Suppressor macrophage (primary cell): Measurements from ENCODE around the gene STRN4.
"Not testable (repeated sequence)": the region's sequence is repeated elsewhere in the genome, so short reads cannot be mapped to it uniquely, and the experiment has no call there.

Experiments used
- DNase-seq, 4 experiments: peaks; one replicate each; pipeline ENCODE4 v3.0.0-alpha.2; 2020 to 2022

Gene STRN4

GRCh38 chr19:46772170-46773017 lies 26.1 kb upstream of the STRN4 start:
- DNase-seq, result no peak

DNA sequence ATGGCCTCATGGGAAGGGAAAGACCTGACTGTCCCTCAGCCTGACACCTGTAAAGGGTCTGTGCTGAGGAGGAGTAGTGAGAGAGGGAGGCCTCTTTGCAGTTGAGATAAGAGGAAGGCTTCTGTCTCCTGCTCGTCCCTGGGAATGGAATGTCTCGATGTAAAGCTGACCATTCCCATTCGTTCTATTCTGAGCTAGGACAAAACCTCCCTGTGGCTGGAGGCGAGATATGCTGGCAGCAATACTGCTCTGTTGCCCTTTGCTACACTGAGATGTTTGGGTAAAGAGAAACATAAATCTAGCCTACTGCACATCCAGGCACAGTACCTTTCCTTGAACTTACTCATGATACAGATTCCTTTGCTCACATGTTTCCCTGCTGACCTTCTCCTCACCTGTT lies 22.5 kb upstream of the STRN4 start:
- DNase-seq, result not testable (repeated sequence)

GRCh38 chr19:46766569-46767317 lies 20.5 kb upstream of the STRN4 start:
- DNase-seq, result peak; percentile 52 to 76 (median 65)

DNA sequence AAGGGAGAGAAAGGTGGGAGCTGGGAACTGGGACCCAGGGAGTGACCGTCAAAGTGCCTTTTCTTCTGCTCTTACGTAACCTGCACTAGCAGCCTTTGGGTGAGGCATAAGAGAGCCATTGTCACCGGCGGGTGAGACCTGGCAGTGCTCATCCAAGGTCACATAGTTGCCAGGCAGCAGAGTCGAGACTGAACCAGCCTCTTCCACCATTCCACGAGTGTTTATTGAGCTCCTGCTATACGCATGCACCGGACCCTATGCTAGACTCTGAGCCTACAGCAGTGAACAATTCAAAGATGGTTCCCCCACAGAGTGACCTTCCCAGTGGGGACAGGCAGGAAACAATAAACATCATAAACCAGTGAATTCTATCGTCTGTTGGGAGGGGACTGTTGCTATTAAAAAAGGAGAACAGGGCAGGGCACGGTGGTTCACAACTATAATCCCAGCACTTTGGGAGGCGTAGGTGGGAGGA lies 18.6 kb upstream of the STRN4 start:
- no peak for DNase-seq

GRCh38 chr19:46762245-46762890 lies 16.1 kb upstream of the STRN4 start:
- DNase-seq, result no peak

GRCh38 chr19:46761418-46761831 lies 15.2 kb upstream of the STRN4 start:
- DNase-seq, result no peak

DNA sequence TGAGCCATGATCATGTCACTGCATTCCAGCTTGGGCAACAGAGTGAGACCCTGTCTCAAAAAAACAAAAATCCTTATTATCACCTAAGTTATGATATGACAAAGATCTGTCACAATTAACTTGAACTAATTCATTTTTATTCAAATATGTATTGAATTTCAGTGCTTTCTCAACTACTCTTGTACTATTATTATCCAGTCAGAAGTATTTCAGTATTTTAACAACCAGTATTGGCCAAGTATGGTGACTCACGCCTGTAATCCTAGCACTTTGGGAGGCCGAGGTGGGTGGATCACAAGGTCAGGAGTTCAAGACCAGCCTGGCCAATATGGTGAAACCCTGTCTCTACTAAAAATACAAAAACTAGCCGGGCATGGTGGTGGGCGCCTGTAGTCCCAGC lies 14.6 kb upstream of the STRN4 start:
- not testable (repeated sequence) for DNase-seq

- DNase-seq, result no peak
These were observed 14.1 kb upstream of the STRN4 start for GRCh38 chr19:46760363-46760762.

DNA sequence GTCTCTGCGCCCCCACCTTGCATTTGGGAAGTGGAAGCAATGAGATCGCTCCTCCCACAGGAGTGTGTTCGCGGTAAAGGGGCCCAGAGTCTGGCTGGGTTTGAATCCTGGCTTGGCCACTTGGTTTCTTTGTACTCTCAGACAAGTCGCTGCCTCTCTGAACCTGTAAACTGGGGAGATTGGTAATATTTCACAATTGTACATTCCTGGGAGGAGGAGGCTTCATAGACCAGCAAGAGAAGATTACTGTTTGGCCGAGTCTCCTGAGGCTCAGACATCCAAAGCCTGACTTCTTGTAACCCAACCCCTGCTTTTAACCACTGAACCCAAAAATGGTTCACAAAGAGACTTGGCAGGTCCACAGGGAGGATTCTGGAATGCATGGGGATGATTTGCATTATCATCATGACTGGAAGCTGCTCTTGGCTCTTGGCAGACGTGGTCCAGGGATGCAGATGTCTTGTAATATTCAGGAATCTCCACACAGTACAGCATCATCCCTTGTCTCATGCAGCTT lies 13.6 kb upstream of the STRN4 start:
- DNase-seq, result peak in 1 of 4 experiments; percentile 32

- DNase-seq, result peak; percentile 44 to 72 (median 62)
These were observed 13.0 kb upstream of the STRN4 start for GRCh38 chr19:46759206-46759605.

- no peak for DNase-seq
These were observed 10.3 kb upstream of the STRN4 start for GRCh38 chr19:46756544-46756888.

DNA sequence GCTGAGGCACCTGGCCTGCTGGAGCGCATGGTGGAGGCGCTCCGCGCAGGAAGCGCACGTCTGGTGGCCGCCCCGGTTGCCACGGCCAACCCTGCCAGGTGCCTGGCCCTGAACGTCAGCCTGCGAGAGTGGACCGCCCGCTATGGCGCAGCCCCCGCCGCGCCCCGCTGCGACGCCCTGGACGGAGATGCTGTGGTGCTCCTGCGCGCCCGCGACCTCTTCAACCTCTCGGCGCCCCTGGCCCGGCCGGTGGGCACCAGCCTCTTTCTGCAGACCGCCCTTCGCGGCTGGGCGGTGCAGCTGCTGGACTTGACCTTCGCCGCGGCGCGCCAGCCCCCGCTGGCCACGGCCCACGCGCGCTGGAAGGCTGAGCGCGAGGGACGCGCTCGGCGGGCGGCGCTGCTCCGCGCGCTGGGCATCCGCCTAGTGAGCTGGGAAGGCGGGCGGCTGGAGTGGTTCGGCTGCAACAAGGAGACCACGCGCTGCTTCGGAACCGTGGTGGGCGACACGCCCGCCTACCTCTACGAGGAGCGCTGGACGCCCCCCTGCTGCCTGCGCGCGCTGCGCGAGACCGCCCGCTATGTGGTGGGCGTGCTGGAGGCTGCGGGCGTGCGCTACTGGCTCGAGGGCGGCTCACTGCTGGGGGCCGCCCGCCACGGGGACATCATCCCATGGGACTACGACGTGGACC lies 9.7 kb upstream of the STRN4 start:
- no peak for DNase-seq

DNA sequence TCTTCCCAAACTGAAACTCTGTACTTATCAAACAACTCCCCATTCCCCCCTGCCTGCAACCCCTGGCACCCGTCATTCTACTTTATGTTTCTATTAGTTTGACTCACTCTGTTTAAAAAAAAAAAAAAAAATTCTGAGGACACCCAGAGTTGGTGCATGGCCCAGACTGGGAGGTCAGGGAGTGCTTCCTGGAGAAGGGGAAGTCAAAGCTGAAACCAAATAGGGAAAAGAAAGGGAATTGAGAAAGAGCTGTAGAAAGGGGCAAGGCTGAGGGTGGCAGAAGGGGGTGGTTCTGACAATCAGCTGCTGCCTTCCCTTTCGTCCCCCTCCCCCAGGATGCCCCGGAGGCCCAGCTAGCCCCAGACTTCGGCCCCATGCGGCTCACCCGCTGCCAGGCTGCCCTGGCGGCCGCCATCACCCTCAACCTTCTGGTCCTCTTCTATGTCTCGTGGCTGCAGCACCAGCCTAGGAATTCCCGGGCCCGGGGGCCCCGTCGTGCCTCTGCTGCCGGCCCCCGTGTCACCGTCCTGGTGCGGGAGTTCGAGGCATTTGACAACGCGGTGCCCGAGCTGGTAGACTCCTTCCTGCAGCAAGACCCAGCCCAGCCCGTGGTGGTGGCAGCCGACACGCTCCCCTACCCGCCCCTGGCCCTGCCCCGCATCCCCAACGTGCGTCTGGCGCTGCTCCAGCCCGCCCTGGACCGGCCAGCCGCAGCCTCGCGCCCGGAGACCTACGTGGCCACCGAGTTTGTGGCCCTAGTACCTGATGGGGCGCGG lies 9.0 kb upstream of the STRN4 start:
- DNase-seq, result peak; percentile 66 to 90 (median 88)

DNA sequence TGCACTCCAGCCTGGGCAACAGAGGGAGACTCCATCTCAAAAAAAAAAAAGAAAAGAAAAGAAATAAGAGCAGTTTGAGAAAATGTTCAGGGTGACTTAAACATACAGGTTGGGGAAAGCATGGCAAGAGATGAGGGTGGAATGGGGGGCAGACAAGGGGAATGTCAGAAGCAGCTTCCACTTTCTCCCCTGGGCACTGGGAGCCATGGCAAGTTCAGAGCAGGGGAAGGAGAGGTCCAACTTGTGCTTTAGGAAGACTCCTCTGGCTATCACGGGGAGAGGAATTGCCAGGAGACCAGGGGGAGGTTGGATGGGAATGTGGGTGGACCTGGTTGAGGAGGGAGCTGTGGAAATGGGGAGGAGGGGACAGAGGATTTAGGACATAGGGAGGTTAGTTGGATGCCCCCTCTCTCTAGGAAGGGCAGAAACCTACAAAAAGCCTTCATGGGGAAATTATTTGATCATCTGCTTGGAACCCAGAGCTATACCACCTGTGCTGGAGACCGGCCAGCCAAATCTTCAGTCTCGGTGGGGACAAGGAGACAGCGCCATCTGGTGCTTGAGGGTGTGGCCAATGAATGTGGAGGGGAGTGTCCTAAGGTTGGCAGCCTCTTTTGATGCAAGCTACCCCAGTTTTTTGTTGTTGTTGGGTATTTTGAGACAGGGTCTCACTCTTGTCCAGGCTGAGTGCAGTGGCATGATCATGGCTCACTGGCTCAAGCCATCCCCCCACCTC lies 7.3 kb upstream of the STRN4 start:
- peak; percentile 54 to 76 (median 68) for DNase-seq

- DNase-seq, result peak; percentile 80 to 92 (median 92)
These were observed 2.3 kb upstream of the STRN4 start for GRCh38 chr19:46748325-46749109.

GRCh38 chr19:46745521-46746280 lies 549 bp downstream of the STRN4 start, which contains the start of gene FKRP:
TSS of gene FKRP (plus strand) at chr19:46746057. CDS start at chr19:46755451, 9,394 bp downstream.
- DNase-seq, result peak in 2 of 4 experiments; percentile 51 to 61

DNA sequence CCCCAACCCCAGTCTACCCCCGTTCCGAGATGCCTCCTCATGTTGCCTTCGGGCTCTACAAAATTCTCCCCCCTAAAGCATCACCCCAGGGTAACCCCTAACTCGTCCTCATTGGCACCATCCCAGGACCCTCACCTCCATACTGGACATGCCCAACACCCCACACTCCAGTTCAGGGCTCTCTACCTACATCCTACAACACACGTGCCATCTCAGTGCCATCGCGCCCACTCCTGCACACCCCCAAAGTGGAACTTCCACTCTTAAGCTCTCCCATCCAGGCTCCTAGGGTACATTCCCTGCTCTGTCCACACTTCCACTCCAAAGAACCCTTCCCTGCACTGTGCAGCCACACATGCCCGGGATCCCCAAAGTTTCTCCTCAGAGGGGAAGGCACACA lies 1.2 kb downstream of the STRN4 start:
- peak in 1 of 4 experiments; percentile 33 for DNase-seq

DNA sequence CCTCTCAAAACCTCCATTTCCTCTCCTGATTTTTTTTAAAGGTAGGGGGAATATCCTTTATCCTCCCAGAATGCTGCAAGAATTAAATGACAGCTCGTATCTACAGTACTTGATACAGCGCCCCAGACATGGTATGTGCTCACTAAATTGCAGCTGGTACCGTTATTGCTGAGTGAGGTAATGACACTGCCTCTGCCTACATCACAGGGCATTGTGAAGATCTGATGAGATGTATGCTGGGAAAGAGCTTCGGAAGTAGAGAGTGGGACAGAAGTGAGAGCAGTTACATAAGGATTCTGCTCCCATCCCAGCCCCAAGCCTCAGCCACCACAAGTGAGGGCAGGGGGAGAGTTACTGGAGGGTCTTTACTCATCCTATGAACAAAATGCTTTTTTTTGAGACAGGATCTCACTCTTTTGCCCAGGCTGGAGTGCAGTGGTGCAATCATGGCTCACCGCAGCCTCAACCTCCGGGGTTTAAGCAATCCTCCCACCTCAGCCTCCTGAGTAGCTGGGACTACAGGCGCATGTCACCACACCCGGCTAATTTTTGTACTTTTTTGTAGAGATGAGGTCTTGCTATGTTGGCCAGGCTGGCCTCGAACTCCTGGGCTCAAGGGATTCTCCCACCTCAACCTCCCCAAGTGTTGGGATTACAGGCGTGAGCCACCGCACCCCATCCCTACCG lies 2.1 kb downstream of the STRN4 start:
- DNase-seq, result peak in 1 of 4 experiments; percentile 23
